Fibroblast of skin of right quadriceps (primary cell): Measurements from ENCODE around the gene MMP24.
A peak's percentile ranks its signal among the peaks of the same experiment; 100 is the strongest.
"Not testable (repeated sequence)": the region's sequence is repeated elsewhere in the genome, so short reads cannot be mapped to it uniquely, and the experiment has no call there.

Experiments
- DNase-seq: peaks from one replicate; pipeline ENCODE4 v3.0.0-alpha.2; 2013

Gene MMP24

DNA sequence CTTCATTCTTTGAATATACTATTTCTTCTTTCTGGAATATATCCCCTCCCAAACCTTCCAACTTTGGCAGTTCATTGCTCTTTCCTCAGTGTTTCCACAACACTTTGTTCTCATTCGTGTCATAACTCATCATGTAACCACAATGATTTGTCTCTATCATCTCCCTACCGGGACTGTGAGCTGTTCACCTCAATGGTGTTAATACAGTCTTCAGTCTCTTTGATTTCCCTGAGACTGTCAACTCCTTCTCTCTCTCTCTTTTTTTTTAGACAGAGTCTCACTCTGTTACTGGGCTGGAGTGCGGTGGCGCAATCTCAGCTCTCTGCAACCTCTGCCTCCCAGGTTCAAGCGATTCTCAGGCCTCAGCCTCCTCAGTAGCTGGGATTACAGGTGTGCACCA is 2.5 kb upstream of the MMP24 start:
- no peak for DNase-seq

- DNase-seq = no peak
Observed at GRCh38 chr20:35224536-35224935, 2.0 kb upstream of the MMP24 start.

- no peak for DNase-seq
Observed at GRCh38 chr20:35225319-35226125, 968 bp upstream of the MMP24 start.

DNA sequence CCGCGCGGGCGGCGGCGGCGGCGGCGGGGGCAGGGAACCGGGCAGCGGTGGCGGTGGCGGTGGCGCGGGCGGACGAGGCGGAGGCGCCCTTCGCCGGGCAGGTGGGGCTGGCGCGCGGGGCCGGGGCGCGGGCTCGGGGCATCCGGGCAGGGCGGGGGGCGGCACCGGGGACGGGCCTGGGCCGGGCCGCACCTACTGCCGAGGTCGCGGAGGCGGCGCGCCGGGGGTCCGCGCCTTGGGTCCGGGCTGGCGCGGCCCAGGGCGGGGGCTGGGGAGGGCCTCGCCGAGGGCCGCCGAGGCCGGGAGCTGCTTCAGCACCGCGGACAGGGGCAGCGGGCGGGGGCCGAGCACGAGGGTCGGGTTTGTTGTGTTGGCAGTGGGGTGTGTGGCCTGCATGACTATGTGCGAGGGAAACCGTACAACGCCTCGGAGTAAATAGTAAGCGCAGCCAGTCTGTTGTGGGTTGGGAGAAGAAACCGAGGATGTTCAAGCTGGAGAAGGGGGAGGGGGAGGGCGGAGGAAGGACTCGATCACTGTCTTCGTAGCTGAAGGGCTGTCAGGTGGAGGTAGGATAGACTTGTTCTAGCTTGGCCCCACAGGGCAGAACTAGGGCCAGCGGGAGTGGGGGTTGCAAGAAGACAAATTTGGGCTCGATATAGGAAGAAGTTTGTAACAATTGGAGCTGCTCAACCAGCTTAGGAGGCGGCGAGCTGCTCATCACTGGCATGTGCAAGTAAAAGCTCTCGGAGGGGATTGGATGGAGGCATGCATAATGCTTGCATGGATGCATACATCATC is 593 bp downstream of the MMP24 start:
- DNase-seq = peak; percentile 43

DNA sequence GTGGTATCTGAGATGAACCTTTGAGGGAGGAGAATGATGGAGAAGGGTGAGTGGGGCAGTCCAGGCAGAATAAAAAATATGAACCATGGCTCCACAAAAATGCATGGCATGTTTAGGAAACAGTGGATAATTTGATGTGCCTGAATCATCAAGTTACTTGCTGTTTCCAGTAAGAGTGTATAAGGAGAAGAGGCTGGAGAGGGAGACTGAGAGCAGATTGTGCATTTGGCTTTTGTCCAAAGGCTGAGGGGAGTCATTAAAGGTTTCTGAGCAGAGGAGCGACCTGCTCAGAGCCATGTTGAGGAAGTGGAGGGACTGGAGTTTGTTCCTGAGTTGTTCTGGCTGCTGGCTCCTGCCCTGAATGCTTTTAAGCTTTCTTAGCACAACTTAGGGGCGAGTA is 6.1 kb downstream of the MMP24 start:
- DNase-seq = peak; percentile 93

DNA sequence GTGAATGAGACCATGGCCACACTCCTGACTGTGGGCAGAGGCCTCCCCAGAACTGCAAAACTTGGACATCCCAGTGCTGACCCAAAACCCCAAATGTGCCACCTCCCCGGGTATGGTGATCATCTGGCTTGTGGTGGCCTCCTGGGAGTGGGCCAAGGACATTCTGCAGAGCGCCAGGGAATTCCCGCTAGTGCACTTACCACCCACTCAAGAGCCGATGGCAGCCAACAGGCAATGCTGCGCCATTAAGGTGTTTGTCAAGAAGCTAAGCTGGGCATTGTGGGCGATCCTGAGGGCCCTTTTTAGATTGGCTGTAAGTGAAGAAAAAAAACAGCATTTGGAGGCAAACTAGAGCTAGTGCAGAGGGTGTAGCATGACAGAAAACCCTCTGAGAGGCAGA is 9.4 kb downstream of the MMP24 start:
- DNase-seq = no peak

DNA sequence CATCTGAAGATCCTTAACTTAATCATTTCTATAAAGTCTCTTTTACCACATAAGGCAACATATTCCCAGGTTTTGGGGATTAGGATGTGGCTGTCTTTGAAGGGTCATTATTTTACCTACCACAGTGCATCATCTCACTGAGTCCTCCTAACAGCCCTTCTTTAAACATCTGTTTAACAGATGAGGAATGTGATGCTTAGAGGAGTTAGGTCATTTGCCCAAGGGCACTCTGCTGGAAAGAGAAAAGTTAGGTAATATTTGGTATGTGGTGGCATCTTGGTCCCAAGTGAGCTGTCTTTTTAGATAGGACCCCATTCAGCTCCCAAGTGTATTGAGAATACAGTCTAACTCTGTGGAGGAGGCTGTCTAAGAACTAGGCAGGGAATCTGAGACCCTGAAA is 11.0 kb downstream of the MMP24 start:
- DNase-seq = no peak

GRCh38 chr20:35238170-35238569 is 11.7 kb downstream of the MMP24 start:
- no peak for DNase-seq

GRCh38 chr20:35238735-35239134 is 12.2 kb downstream of the MMP24 start:
- no peak for DNase-seq

DNA sequence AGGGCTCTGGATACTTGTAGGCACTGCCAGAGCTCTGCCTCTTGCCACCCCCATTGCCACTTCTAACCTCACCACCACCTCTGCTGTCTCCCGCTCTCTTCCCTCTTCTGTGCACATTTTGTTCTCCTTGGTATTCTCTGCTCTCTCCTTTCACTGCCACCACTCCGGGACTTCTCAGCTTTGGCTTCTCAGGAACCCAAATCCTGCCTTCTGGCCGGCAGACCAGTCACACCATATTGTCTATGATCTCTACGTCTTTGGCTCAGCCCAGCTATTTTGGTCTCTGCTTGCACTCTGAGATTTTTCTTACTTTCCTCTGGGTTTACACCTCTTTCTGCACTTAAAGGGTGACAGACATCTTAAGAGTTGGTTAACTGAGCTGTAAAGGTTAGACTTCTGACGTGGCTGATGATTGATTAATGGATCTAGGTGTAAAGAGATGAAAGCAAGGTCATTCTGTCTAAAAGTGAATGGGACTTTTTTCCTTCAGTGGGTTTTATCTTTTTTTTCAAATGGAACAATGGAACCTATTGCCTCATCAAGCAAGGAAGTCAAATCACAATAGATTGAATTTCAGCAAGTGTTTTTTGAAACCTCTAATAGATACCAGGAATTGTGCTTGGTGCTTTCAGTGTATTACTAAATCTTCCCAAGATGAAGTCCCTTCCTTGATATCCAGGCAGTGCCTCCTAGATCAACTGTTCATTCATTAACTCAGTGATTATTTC is 13.8 kb downstream of the MMP24 start:
- no peak for DNase-seq

DNA sequence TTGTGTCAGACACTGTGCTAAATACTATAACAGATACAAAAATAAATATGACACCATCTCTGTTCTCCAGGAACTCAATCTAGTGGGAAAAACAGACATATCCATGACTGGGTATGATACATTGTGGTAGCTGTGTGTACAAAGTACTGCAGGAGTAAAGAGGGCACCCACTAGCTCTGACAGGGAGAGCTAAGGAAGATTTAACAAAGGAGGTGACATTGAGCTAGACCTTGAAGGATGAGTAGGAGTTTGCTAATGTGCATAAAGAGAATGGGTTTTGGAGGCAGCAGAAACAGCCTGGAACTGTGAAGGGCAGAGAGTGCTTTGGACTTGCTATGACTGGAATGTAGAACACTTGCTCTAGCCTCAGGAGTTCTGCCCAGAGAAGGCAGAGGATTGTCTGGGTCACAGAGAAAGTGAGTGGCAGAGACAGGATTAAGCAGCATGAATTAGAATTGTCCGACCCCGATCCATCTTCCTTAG is 14.4 kb downstream of the MMP24 start:
- no peak for DNase-seq

GRCh38 chr20:35243317-35243716 is 16.8 kb downstream of the MMP24 start:
- DNase-seq = no peak

DNA sequence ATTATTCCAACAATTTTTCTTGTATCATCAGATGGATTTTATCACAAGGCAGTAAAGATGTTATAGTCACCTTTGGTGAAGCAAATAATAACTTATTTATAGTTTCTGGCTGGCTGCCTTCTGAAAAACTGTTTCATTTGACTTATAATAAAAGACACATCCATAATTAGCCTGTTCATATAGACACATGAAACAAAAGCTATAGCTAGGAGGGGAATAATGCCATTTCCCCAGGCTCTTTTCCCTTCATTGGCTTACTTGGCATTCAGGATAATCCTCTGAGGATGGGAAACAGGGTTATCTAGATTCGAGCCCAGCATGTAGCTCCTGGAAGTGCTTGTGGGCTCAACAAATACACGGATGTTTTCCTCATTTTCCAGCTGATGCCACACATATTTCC is 17.5 kb downstream of the MMP24 start:
- DNase-seq = no peak

DNA sequence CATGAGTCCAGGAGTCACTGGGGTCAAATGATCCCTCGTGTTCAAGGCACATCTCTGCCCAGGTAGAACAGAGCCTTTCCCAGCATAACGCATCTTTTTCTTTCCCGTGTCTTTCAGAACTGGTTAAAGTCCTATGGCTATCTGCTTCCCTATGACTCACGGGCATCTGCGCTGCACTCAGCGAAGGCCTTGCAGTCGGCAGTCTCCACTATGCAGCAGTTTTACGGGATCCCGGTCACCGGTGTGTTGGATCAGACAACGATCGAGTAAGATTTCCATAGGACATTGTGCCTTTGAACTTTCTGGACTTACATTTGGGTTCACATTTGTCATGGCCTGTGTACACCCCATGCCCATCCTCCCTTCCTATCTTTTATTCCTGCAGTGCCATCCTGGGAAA is 20.2 kb downstream of the MMP24 start:
- no peak for DNase-seq

GRCh38 chr20:35248641-35249475 is 22.4 kb downstream of the MMP24 start:
- peak; percentile 18 for DNase-seq

DNA sequence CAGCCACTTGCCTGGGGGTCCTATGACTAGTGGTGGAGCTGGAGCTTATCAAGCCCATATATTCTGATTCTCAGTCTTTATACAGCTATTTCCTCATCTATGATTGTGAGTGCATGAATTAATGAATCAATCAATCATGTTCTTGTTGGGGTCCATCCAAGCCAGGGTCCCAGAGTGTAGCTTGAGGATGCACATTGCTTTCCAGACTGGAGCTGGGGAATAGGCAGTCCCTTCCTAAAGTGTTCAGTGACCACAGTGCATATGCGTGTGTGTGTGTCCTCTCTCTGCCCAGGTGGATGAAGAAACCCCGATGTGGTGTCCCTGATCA is 25.1 kb downstream of the MMP24 start:
- DNase-seq = no peak

DNA sequence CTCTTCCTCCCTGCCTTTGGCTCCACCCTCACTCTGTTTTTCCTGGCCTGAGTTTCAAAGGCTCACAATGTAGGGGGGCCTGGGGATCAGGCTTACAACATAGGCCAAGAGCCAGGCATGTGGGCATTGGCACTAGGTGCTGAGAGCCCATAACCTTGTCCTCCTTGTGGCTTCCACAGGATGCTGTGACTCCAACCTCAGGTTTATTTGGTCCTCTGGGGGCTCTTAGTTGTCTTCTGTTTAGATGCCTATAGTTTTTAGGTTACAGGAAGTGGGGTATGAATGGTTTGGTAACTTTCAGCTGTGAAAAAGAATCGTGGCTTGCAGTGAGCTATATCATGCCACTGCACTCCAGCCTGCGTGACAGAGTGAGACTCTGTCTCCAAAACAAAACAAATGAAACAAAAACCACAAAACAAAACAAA is 25.6 kb downstream of the MMP24 start:
- DNase-seq = no peak

DNA sequence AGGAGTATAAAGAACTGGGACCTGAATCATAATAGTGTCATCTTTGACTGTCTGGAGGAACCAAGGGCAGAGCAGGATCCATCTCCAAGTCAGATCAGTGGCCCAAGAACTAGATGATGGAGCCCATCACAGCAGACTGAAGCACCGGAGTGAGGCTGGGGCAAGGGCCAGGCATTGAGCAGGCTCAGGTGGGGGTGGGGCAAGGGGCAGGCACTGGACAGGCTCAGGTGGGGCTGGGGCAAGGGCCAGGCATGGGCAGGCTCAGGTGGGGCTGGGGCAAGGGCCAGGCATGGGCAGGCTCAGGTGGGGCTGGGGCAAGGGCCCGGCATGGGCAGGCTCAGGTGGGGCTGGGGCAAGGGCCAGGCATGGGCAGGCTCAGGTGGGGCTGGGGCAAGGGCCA is 26.1 kb downstream of the MMP24 start:
- not testable (repeated sequence) for DNase-seq

- no peak for DNase-seq
Observed at GRCh38 chr20:35253010-35253409, 26.5 kb downstream of the MMP24 start.

DNA sequence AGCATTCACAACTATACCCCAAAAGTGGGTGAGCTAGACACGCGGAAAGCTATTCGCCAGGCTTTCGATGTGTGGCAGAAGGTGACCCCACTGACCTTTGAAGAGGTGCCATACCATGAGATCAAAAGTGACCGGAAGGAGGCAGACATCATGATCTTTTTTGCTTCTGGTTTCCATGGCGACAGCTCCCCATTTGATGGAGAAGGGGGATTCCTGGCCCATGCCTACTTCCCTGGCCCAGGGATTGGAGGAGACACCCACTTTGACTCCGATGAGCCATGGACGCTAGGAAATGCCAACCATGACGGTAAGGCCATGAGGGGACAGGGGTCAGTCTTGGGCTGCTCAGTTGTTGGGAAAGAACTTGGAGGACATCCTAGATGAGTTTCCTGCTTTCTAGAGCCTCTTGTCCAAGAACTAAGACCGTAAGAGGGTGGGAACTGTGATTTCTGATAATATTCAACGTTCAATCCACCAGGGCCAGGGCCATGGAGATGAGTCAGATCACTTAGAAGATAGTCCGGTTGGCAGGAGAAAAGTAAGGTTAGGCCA is 28.0 kb downstream of the MMP24 start:
- no peak for DNase-seq

DNA sequence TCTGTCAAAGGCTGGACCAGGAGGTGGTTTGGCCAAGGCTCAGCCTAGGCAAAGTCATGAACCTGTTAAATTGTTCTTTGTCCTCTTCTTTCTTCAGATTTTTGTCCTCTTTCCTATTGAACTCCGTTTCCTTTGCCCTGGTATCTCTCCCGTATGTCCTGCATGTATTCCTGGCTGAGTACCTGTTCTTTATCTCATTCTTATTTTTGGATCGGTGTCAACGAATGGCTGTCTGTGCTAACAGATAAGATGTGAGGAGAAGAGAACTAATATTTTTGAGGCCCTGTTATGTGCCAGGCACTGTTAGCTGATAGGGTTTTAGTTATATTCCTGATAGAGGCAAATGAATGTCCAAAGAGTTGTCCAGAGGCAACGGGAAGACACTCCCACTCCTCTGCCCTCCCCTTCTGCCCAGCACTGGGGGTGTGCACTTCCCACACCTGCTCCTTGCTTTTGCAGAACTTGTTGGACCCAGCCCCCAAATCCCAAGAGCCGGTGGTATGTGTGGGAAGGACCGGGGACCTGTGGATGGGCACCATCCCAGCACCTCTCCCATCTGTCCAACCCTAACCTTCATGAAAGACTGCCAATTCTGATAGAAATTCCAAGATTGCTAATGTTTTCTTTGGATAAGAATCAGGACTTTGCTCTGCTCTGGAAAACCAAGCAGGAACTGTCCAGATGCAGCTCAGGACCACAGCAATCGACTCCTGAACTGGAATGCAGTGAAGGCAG is 30.9 kb downstream of the MMP24 start:
- peak; percentile 39 for DNase-seq

- no peak for DNase-seq
Observed at GRCh38 chr20:35260426-35260825, 33.9 kb downstream of the MMP24 start.
